HCT116 (cell line): ENCODE results near the gene RPL3. TPM values are rescaled to one million over a fixed set of nuclear protein-coding genes. Genes with fewer than 3 reads are reported as not detected.

Experiments used
- ATAC-seq: fragments of 200-7000 bp; cut with Tn5 transposase; 2 replicates; pipeline ENCODE4 v1.9.1; 2020; ENCODE audit warnings: mild to moderate bottlenecking, moderate library complexity
- BruUV-seq: library from RNA; stranded (reverse); fragments of 400-500 nt; replicated peaks from 2 replicates; lab custom pipeline; 2021; lab: Mats Ljungman, UMichigan
- CTCF ChIA-PET: fragments of 300-600 bp; sonication (Branson Sonifier 250); formaldehyde crosslinking; loops from one replicate; lab custom pipeline; 2021; ENCODE audit warnings: antibody characterized with exemption; lab: Charles Lee
- POLR2A ChIA-PET: fragments of 300-600, 350-600 bp; sonication (Branson Sonifier 250); formaldehyde crosslinking; loops from one replicate; lab custom pipeline; 2021; ENCODE audit warnings: antibody characterized with exemption; lab: Charles Lee
- RAD21 ChIA-PET, 2 experiments: fragments of 300-600 bp; sonication (Branson Sonifier 250); formaldehyde crosslinking; loops; one replicate each; lab custom pipeline; 2023; ENCODE audit warnings: low total read pairs in 2 of 2; ENCODE audit not compliant: uncharacterized antibody in 2 of 2, unreplicated experiment in 2 of 2, low non-redundant PET in 1 of 2; lab: Charles Lee
- DNase-seq: peaks from one replicate; pipeline ENCODE4 v3.0.0-alpha.2; 2010; ENCODE audit warnings: low read depth, low spot score
- H2AFZ ChIP-seq: fragments of 200-600 bp; shearing (Covaris generic), sonication (generic); 2 replicates; pipeline ENCODE4 v1.6.1; 2017; ENCODE audit warnings: low read depth, mixed run types, mixed read lengths, antibody characterized with exemption, low read length; ENCODE audit not compliant: poor library complexity, severe bottlenecking
- H3K27ac ChIP-seq: 2 replicates; pipeline ENCODE4 v1.5.1; 2012; ENCODE audit warnings: low read depth, low read length
- H3K27me3 ChIP-seq: fragments of 200-600 bp; sonication (generic); 2 replicates; pipeline ENCODE4 v1.6.1; 2016; ENCODE audit warnings: mixed run types, low read length, mixed read lengths; ENCODE audit not compliant: insufficient read depth
- H3K36me3 ChIP-seq, 2 experiments: fragments of 200-500 bp in 1 of 2; fragments of 200-600 bp in 1 of 2; sonication (Bioruptor generic) in 1 of 2; sonication (generic) in 1 of 2; 2 replicates each; pipeline versions ENCODE4 v1.5.1 to v1.6.1; 2014 to 2016; ENCODE audit warnings: low read length in 2 of 2, inconsistent platforms in 1 of 2, mixed read lengths in 1 of 2, mixed run types in 1 of 2; ENCODE audit not compliant: insufficient read depth in 2 of 2, control insufficient read depth in 1 of 2
- H3K4me1 ChIP-seq, 2 experiments: fragments of 200-600 bp in 1 of 2; sonication (generic) in 1 of 2; 2 replicates each; pipeline versions ENCODE4 v1.5.1 to v1.6.1; 2012 to 2017; ENCODE audit warnings: low read length in 2 of 2, inconsistent platforms in 1 of 2, mild to moderate bottlenecking in 1 of 2, mixed read lengths in 1 of 2, mixed run types in 1 of 2, moderate library complexity in 1 of 2; ENCODE audit not compliant: insufficient read depth in 2 of 2, control insufficient read depth in 1 of 2
- H3K4me2 ChIP-seq: fragments of 200-600 bp; sonication (generic); 2 replicates; pipeline ENCODE4 v1.6.1; 2017; ENCODE audit warnings: mixed run types, low read length, mixed read lengths
- H3K4me3 ChIP-seq, 2 experiments: fragments of 200-600 bp in 1 of 2; sonication (generic) in 1 of 2; replicated peaks in 1 of 2; 2 replicates each; pipeline ENCODE4 v1.5.1; 2011 to 2016; ENCODE audit warnings: low read length in 2 of 2, control low read depth in 1 of 2, low read depth in 1 of 2, mild to moderate bottlenecking in 1 of 2, mixed read lengths in 1 of 2, mixed run types in 1 of 2
- H3K79me2 ChIP-seq: fragments of 200-600 bp; sonication (generic); 2 replicates; pipeline ENCODE4 v1.6.1; 2017; ENCODE audit warnings: mild to moderate bottlenecking, mixed run types, low read length, moderate library complexity, mixed read lengths; ENCODE audit not compliant: insufficient read depth
- H3K9ac ChIP-seq: fragments of 200-600 bp; sonication (generic); 2 replicates; pipeline ENCODE4 v1.6.1; 2016; ENCODE audit warnings: low read length, mixed read lengths
- H3K9me2 ChIP-seq: fragments of 200-600 bp; sonication (generic), shearing (Covaris generic); 2 replicates; pipeline ENCODE4 v1.6.1; 2017; ENCODE audit warnings: mixed run types, mild to moderate bottlenecking, moderate library complexity; ENCODE audit not compliant: insufficient read depth
- H3K9me3 ChIP-seq, 2 experiments: fragments of 200-500 bp in 1 of 2; fragments of 200-600 bp in 1 of 2; sonication (Bioruptor generic) in 1 of 2; sonication (generic) in 1 of 2; 2 replicates each; pipeline ENCODE4 v1.6.1; 2014 to 2017; ENCODE audit warnings: low read length in 2 of 2, mixed read lengths in 2 of 2, inconsistent platforms in 1 of 2, low read depth in 1 of 2, mild to moderate bottlenecking in 1 of 2, mixed run types in 1 of 2, moderate library complexity in 1 of 2; ENCODE audit not compliant: control insufficient read depth in 1 of 2, insufficient read depth in 1 of 2
- H4K20me1 ChIP-seq: fragments of 200-600 bp; sonication (generic), shearing (Covaris generic); 2 replicates; pipeline ENCODE4 v1.6.1; 2017; ENCODE audit warnings: mixed run types, mild to moderate bottlenecking, moderate library complexity; ENCODE audit not compliant: insufficient read depth
- CEBPB ChIP-seq: IDR thresholded peaks from 2 replicates; pipeline ENCODE4 v1.6.1; 2012; ENCODE audit warnings: low read depth
- EZH2 ChIP-seq: fragments of 200-600 bp; sonication (generic); IDR thresholded peaks from 2 replicates; pipeline ENCODE4 v1.6.1; 2017; ENCODE audit warnings: antibody characterized with exemption, mixed run types
- EZH2phosphoT487 ChIP-seq: fragments of 200-600 bp; IDR thresholded peaks from 2 replicates; pipeline ENCODE4 v1.6.1; 2018; ENCODE audit warnings: antibody characterized with exemption, borderline replicate concordance
- RAD21 ChIP-seq: IDR thresholded peaks from 2 replicates; pipeline ENCODE4 v1.6.1; 2012; ENCODE audit warnings: low read depth, mild to moderate bottlenecking
- REST ChIP-seq: IDR thresholded peaks from 2 replicates; pipeline ENCODE4 v1.6.1; 2012; ENCODE audit warnings: low read depth
- SP1 ChIP-seq: IDR thresholded peaks from 2 replicates; pipeline ENCODE4 v1.6.1; 2012; ENCODE audit warnings: low read depth
- TCF7L2 ChIP-seq: IDR thresholded peaks from 2 replicates; pipeline ENCODE4 v1.7.0; 2011; ENCODE audit warnings: borderline replicate concordance, inconsistent platforms; ENCODE audit not compliant: insufficient read depth, insufficient read length; ENCODE audit errors: extremely low read depth
- YY1 ChIP-seq: IDR thresholded peaks from 2 replicates; pipeline ENCODE4 v1.6.1; 2011; ENCODE audit warnings: low read length, low read depth, moderate library complexity, mild to moderate bottlenecking; ENCODE audit not compliant: insufficient replicate concordance; ENCODE audit errors: extremely low read depth
- ZBTB33 ChIP-seq: IDR thresholded peaks from 2 replicates; pipeline ENCODE4 v1.6.1; 2011; ENCODE audit warnings: mild to moderate bottlenecking, low read length, moderate library complexity; ENCODE audit not compliant: insufficient replicate concordance; ENCODE audit errors: extremely low read depth
- ZFX ChIP-seq: fragments of 450-650 bp; IDR thresholded peaks from 2 replicates; pipeline ENCODE4 v1.6.1; 2017
- intact Hi-C: fragments of 100-400 bp; cut with micrococcal nuclease; formaldehyde crosslinking; loops from 2 replicates; pipeline ENCODE4 v1.10.0; 2022
- total RNA-seq: library from RNA; stranded (reverse); gene quantifications from one replicate; pipeline ENCODE4 v1.2.1, GENCODE V29; 2021; ENCODE audit not compliant: unreplicated experiment

The RPL3 gene
- total RNA-seq, 1 experiment from 2014 or later: 2,966 TPM

GRCh38 chr22:39313258-39314001 lies 6.0 kb downstream of the RPL3 start:
- no peaks in the 10 kb centered on the region for H3K27me3 ChIP-seq
- intact Hi-C loops: no loop called here
- H3K4me3 ChIP-seq: no peak overlapping the region
- TF ChIP-seq SP1 (no peak), YY1 (no peak), RAD21 (no peak), REST (no peak), EZH2phosphoT487 (no peak), CEBPB (no peak), TCF7L2 (no peak), ZFX (no peak), EZH2 (no peak), ZBTB33 (no peak)
- CTCF ChIA-PET: interaction anchor here (4.6 kb wide), 1 partner anchor 144 kb away, joined by 63 read pairs; no protein-coding TSS in a partner anchor
- peak overlapping the region; percentile 100; the same call in 1 of the 2 replicates for H3K27ac ChIP-seq
- H4K20me1 ChIP-seq: peaks cover 55% of the 10 kb centered on the region; the same call in 1 of the 2 replicates
- BruUV-seq: no TSS peak
- ATAC-seq (no peak), DNase-seq (no peak)
- POLR2A ChIA-PET: interaction anchor here (1.2 to 2.7 kb wide), 3 partner anchors 14 to 444 kb away, joined by 3 to 15 read pairs (median 3); partner anchors contain the start of gene PDGFB
- H2AFZ ChIP-seq: no peak overlapping the region
- 0 out of 2 replicates have a peak overlapping the region, but pooled peaks have one; percentile 6 for H3K4me2 ChIP-seq
- RAD21 ChIA-PET: no interaction called here
- no peak overlapping the region for H3K9ac ChIP-seq
- H3K4me1 ChIP-seq: peaks cover 60 to 98% of the 10 kb centered on the region in 2 experiments
- H3K9me2 ChIP-seq: no peaks in the 10 kb centered on the region
- peaks cover 55% of the 10 kb centered on the region for H3K79me2 ChIP-seq
- H3K36me3 ChIP-seq: peaks cover 41 to 67% of the 10 kb centered on the region in 2 experiments
- H3K9me3 ChIP-seq: no peaks in the 10 kb centered on the region
